Activated CD8-positive, alpha-beta memory T cell treated with anti-CD3 and anti-CD28 coated beads, Interleukin-2, amount 50 U/mL, for 4 hours (primary cell): ENCODE data around the gene SOX12.

ENCODE experiments used
- DNase-seq: peaks from one replicate; pipeline ENCODE4 v3.0.0-alpha.2; 2020

SOX12 gene

DNA sequence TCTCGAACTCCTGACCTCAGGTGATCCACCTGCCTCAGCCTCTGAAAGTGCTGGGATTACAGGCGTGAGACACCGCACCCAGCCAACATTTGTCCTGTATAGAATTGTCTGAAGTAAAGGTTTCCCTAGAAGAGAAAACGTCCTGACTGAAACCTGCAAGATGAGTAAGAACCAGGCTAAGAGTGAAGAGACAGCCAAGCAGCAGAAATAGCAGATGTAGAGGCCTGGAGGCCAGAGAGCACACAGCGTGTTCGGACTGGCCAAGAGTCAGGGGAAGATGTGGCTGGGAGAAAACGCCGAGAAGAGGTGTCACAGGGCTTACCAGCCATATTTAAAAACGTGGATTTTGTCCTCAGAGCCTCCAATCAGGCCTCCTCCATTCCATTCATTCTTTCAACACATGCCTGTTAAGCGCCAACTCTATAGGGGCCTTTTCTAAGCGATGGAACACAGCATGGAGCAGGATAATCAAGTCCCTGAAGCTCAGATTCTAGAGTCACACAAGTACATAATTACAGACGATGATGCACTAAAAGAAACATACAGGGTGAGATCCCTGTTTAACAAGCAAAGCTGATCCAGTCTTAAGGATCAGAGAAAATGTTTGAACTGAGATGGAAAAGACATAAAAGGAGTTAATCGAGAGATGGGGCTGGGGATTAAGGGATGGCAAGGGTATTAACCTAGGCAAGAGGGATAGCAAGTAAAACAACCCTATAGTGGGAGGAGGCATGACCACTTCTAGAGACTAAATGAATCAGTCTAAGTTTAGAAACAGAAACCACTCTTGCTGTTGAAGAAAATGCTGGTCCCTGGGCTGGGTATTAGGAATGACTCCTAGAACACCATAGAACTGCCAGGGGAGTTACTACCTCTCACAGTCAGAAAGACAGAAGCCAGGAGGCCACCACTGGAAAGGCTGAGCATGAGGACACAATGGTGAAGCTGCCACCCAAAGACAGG lies 23.2 kb upstream of the SOX12 start:
- DNase-seq, result no peak

DNA sequence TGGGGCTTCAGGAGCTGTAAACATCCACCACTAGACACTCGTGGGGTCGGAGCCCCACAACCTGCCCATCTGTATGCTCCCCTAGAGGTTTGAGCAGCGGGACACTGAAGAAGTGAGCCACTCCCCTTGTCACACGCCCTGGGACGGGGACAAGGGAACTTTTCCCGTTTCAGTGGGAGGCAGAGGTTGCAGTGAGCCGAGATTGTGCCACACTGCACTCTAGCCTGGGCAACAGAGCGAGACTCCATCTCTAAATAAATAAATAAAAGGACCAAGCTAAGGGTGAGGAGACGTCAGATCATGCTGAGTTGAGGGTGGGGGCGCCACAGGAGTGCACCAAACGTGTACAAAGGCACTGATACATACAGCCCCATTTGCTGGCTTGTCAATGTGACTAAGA lies 19.6 kb upstream of the SOX12 start:
- DNase-seq, result no peak

DNA sequence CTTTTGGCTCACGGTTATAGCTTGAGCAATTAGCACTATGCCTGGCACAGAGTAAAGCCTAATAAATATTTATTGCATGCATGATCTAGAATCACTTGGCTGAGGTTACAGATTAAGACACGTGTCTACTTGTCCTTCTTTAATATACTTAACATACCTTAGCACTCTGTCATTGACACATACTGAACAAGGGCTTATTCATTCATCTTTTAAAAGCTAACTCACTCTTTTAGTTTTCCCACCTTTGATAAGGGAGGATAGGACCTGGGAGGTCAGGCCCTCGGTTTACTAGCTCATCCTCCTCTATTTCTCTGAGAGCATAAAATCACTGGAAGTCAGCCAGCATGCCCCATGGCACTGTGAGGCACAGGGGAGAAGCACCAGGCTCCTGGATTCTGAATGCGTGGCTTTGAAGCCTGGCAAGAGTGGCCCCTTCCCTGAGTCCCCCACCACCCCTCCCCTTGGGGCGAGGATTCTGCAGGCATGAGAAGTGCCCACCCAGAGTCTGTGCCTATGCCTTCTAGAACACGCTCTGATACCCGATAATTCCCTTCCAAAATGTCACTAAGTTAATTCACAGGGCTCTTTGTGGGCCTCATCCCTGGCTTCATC lies 16.8 kb upstream of the SOX12 start:
- no peak for DNase-seq

DNA sequence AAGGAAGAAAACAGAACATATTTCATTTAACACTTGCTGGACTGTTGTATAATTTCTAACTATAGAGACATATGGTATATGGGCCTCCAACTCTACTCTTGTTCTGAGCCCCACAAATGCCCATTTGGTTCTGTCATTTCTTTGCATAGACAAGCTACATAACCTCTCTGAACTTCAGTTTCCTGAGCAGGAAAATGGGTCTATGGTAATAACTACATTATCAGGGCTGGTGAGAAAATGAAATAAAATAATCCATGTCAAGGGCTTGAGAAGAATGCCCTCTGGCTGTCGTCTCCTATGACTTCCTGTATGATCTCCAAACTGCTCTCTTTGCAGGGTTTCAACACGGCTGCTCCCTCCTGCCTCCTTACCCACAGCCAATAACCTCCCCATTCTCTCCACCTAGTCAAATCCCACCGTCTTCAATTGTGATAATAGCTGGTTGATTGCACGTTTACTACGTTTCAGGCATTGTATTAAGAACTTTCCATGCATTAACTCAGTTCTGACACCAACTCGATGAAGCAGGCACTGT lies 16.0 kb upstream of the SOX12 start:
- DNase-seq, result no peak

DNA sequence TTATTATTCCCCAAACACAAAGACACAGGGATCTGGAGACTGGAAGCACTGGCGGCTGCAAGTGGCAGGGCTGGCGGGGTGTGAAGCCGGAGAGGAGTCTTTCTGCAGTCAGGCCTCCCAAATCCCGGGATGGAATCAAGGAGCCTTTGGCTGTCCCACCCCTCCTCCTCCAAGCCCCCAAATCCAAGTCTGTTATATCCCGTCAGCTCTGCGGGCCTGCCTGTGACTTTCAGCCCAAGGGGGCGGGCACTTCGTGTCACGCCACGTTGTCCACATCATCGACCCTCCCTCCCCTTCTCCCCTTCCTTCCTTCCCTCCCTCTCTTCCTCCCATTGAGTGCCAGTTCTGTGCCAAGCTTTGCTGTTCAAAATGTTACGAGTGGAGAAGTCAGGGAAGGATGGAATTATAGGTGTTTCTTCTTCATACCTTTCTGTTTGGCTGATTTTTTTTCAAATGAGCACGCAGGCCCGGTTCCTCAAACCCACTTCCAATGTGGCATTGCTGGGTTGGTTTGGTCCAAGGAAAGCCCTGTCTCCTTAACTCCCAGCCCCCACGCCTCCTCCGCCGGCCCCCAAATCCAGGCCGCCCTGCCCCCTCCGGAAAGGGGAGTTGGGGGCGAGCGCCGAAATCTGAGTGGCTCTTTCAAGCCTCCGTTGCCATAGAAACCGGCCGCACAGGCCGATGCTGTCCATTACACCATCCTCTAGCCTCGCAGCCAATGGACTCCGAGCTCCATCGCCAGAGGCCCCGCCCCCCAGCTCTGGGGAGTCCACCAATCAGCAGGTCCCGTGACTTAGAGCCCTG lies 15.3 kb upstream of the SOX12 start:
- DNase-seq, result peak; percentile 74

DNA sequence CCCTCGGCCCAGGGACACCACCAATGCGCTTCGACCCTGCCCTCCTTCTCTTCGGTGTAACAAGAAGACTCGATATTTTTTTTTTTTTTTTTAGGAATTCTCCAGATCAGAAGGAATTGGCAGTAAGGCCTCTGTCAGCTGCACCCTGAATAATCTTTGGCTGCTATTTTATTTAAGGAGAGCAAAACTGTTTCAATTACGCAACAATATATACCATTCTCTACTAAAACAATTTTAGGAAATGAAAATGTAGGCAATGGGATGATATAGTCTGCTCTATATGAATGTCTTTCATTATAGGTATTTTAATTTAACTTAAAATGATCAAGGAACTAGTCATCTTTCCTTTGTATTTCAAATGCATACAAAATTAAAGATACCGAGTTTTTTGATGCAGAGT lies 14.7 kb upstream of the SOX12 start:
- DNase-seq, result no peak

DNA sequence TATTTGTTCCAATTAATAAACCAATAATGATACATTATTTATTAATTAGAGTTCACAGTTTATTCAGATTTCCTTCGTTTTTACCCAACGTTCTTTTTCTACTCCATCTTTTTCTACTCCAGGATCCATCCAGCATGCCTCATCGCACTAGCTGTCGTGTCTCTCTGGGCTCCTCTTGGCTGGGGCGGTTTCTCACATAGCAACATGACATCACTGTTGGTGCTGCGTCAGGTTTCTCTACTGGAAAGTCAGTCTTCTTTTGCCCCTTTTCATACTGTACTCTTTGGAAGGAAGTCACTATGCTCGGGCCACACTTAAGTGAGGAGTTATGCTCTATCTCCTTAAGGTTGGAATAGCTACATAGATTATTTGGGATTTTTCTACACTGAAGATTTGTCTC lies 13.7 kb upstream of the SOX12 start:
- DNase-seq, result no peak

DNA sequence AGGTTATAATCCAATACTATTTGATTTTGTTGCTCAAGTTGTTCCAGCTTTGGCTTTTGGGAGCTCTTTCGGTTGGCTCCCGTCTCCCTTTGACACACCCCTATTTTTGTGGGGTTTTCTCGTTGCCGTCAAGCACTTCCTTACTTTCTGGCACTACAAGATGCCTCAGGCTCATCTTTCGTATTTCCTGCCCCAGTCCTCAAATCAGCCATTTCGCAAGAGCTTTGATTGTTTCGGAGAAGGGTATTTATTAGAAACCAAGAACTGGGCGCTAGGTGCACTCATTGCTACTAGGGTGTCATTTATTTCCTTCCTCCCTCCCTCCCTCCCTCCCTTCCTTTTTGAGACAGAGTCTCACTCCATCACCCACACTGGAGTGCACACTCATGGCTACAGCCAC lies 13.3 kb upstream of the SOX12 start:
- DNase-seq, result no peak

DNA sequence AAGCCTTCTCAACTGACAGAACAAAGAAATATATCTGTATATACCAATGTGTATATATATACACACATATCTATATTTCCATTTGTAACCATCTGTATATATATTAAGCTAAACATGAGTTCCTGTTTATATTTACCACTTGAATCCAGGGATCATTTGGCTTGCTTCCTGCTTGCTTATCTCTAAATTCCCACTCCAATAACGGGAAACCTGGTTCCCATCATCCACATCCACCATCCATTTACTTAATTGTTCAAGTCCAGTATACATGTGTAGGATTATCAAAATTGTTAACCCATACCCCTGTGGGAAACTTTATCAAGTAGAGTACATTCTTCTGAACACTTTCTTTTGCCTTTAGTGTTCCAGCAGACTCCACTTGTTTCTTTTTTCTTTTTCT lies 12.5 kb upstream of the SOX12 start:
- no peak for DNase-seq

DNA sequence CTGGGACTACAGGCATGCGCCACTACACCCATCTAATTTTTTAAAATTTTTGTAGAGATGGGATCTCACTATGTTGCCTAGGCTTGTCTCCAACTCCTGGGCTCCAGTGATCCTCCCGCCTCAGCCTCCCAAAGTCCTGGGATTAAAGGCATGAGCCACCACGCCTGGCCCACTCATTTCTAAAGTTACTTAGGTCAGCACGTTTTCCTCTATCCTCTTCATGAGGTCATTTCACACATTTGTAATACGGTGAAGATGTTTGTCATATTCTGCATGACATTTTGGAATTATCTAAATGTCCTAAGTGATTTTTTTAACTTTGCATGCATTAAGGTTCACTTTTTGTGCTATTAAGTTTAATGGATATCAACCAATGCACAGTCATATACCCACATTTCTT lies 11.9 kb upstream of the SOX12 start:
- DNase-seq, result no peak

DNA sequence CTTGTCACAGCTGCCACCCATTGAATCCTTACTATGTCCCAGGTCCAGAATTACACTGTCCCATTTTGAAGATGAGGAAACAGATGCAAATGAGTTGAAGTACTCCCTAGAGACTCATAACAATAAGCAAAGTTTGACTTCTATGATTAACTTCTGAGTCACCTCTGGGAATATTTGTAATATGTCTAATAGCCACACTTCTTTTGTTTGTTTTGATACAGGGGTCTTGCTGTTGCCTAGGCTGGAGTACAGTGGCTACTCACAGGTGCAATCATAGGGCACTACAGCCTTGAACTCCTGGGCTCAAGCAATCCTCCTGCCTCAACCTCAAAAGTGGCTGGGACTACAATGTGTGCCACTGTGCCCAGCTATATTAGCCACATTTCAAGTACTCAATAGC lies 11.4 kb upstream of the SOX12 start:
- no peak for DNase-seq

DNA sequence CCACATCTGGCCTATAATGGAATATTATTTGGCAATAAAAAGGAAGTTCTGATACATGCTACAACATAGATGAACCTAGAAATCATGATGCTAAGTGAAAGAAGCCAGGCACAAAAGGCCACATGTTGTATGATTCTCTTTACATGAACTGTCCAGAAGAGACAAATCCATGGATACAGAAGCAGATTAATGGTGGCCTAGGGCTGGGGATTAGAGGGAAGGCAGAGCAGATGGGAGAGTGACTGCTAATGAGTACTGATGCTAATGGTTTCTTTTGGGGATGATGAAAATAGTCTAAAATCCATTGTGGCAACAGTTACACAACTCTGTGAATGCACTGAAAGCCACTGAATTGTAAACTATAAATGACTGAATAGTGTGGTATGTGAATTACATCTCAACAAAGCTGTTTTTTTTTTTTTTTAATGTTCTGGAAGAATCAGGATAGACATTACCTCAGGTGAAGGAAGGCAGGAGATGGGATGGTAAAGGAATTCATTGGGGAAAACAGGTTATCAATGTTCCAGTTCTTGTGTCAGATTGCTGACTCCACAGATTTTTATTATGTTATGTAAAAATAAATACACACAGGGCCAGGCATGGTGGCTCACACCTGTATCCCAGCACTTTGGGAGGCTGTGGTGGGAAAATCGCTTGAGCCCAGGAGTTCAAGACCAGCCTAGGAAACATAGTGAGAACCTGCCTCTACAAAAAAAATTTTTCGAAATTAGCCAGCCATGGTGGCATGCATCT lies 8.9 kb upstream of the SOX12 start:
- DNase-seq, result no peak

DNA sequence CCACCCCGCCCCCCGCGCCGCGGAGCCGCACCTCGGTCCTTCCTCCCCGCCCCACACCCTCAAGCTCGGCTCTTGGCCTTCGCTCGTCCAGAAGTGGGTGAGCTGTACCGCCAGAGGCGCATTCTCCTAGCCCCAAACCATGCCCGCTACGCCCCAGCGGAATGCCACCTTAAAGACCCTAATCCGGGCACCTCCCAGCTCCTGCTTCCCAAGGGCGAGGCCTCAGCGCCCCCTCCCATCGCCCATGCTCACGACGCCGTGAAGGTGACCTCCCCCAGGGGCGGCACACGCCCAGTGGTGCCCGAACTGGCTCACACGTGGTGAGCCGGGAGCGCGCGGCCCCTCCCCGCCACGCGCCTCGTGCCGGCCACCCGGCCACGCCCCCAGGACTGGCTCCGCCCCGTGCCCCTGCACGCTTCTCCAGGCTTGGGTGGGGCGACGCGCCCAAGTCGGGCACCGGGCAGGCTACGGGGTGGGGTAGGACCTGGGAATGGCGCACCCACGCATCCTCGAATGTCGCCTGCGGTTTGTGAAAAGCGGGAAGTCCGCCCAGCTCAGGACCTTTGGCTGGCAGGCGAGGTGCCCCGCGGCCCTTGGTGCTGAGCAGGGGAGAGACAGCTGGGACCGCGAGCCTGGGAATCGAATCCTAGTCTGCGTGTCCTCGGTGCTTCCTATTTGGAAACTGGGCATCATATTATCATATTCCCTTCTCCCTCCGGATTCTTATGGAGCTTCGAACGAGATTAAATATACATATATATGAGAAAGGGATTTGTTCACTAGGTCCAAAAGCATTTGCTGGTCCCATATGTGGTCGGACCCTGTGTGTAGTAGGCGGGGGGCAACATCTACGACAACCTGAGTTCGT lies 941 bp upstream of the SOX12 start:
- DNase-seq, result peak; percentile 95

DNA sequence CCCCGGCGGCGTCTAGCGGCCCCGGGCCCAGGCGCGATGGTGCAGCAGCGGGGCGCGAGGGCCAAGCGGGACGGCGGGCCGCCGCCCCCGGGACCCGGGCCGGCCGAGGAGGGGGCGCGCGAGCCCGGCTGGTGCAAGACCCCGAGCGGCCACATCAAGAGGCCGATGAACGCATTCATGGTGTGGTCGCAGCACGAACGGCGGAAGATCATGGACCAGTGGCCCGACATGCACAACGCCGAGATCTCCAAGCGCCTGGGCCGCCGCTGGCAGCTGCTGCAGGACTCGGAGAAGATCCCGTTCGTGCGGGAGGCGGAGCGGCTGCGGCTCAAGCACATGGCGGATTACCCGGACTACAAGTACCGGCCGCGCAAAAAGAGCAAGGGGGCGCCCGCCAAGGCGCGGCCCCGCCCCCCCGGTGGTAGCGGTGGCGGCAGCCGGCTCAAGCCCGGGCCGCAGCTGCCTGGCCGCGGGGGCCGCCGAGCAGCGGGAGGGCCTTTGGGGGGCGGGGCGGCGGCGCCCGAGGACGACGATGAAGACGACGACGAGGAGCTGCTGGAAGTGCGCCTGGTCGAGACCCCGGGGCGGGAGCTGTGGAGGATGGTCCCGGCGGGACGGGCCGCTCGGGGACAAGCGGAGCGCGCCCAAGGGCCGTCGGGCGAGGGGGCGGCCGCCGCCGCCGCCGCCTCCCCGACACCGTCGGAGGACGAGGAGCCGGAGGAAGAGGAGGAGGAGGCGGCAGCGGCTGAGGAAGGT lies 715 bp downstream of the SOX12 start:
- DNase-seq, result peak; percentile 51

DNA sequence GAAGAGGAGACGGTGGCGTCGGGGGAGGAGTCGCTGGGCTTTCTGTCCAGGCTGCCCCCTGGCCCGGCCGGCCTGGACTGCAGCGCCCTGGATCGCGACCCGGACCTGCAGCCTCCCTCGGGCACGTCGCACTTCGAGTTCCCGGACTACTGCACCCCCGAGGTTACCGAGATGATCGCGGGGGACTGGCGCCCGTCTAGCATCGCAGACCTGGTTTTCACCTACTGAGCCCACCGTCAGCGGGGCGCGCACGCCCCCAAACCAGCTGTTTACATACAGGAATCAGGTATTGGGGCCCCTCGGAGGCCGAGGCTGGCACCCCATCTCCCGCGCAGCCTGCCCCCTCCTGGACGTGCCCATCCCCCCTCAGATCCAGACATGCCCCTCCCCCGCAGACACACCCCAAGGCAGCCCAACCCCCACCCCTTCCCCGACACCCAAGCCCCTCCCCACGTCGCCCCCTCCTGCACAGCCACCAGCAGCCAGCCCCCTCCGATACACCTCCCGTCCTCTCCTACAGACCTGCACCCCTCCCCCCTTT lies 1.4 kb downstream of the SOX12 start:
- DNase-seq, result no peak

DNA sequence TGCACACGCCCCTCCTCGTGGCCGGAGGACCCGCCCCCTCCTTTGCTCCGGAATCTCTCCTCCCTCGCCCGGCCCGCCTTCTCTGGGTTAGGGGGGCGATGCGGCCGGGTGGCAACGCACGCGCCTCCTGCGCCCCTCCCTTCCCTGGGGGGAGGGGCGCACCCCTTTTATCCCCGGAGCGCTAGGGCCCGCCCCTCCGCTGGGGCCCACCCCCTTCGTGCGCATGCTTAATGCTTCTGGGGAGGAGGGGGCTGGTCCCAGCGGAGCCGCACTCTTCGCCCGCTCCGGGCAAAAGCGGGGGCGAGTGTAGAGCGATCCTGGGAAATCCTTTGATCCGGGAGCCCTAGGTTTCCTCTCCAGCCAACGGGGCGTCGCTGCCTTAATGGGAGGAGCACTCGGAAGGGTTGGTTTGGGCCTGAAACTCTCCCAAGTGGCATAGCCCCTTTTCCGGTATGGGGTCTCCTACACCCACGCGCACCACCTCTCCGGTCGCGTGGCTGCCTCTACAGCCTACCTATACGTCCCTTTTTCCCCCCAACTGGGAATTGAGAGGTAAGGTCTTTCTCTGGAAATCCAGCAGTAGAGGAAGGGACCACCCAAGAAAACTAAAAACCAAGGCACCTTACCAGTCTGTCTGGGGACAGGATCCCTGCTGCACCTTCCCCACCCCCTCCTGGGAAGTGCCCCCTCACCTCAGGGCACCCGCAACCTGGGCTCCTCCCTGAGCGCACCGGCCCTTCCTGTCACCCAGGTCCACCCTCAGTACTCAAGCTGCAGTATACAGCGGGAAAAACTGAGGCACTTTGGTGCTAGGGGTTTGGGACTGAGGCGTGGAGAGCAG lies 2.1 kb downstream of the SOX12 start:
- peak; percentile 84 for DNase-seq

DNA sequence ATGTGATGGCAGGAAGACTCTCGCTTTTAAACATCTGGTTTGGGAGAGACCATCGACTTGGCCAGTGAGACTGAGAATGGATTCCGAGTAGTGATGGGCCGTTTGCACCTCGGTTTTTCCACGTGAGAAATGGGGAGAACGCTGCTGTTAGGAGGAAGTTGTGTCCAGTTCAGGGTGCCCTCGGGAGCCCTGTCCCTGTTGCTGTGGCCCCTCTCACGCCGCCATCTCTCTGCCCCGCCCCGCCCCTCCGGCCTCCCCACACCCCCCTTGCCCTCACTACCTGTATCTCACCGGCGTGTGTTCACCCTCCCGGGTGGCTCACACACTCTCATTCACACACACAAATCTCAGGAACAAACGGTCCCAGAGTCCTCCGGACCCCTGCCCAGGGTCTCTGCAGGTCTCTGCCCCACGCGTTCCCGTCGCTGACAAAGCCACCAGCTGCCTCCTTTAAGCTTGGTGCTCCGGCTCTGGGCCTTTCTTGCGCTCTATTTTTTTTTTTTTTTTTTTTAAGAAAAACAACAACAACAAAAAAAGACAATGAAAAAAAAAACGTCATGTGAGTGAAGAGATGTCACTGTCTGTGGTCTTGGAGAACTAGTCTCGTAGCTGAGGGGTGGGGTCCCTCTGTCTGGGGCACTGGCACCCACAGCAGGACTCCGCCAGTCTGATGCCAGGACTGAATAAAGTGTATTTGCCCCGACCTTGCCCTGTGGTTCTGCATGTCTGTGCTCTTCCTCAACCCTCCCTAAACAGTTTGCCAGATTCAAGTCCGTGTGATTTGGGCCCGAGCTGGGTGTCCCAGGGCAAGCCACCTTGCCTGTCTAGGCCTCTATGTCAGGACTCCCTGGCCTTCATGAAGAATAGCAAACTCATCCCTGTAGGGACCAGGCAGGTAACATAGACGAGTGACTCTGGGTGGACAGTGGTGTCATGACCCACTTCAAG lies 2.9 kb downstream of the SOX12 start:
- no peak for DNase-seq

DNA sequence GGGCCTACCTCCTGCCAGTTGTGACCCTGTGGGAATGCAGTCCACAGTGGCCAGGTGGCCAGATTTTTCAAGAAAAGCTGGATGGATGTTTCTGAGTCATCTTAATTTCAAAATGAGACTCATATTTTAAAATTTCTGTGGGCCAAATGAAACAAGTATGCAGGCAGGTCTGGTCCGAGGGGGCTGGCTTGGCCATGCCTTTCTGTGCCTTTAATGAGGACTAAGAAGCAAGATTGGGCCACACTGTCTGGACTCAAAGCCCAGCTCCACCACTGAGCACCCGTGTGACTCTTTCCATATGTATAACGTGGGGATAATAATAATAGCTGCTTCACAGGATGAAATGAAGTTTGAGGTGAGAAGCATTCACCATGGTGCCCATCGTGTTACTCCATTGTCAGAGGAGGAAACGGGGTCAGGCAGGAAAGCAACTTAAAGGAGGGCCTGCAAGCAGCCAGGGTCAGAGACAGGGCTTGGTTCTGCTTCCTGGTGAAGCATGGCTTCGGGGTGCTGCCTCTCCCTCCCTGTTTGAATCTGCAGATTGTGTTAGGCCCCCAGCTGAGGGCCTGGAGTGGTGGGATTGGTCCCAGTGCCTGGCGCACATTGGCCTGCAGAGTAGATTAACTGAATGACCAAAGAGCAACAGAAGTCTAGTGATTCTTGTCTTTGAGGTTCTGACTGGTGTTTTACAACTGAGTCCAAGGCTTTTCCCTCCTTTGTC lies 3.8 kb downstream of the SOX12 start:
- no peak for DNase-seq
